ENCODE measurements around the gene FAM50B. TPM values are rescaled to one million over a fixed set of nuclear protein-coding genes. Genes with fewer than 3 reads are reported as not detected.

FAM50B gene
- total and polyA plus RNA-seq, 2 of the 13 experiments (the other 11 are each of a cell fraction or from before 2014, with no cell fraction given), result 0.05 TPM; not detected in 1

DNA sequence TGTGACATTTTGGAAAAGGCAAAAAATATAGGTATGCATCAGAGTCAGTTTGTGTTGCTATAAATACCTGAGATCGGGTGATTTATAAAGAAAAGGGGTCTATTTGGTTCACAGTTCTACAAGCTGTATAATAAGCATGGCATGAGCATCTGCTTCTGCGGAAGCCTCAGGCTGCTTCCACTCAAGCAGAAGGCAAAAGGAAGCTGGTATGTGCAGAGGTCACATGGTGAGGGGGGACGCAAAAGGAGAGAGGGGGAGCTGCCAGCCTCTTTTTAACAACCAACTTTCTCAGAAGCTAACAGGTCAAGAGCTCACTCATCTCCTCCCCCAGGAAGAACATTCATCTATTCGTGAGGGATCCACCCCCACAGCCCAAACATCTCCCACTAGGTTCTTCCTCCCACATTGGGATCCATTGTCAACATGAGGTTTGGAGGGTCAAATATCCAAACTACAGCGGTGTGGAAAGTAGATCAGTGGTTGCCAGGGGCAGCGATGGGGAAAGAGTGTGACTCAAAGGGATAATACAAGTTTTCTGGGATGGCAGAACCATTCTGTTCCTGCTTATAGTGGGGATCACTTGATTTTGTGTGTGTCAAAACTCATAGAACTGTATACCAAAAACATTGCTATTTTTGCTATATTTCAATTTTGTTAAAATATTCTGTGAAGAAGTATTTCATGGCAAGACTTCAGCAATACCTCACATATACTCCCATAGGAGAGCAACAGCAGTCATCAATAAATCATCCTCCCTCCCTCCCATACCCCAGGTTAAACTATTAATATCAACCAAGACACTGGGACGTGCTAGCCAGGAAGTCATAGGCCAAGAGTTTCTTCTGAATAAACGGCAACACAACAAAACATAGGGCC, 9.9 kb upstream of the FAM50B start (continued):
- TF ChIP-seq KLF9 (CRISPR knock-in tag; IDR thresholded peaks at IDR 0.05; ENCODE audit: low read depth) (peak; percentile 64; the same call in 1 of the 2 replicates), REL (CRISPR knock-in tag; conservative IDR thresholded peaks at IDR 0.05) (no peak), ZNF382 (CRISPR knock-in tag; IDR thresholded peaks at IDR 0.05; ENCODE audit: borderline replicate concordance) (no peak), THAP8 (CRISPR knock-in tag; IDR thresholded peaks at IDR 0.05; ENCODE audit: borderline replicate concordance) (no peak), ZBTB20 (CRISPR knock-in tag; IDR thresholded peaks at IDR 0.05; ENCODE audit: borderline replicate concordance, low read depth) (0 out of 2 replicates have a peak, but pooled peaks have one; percentile 25), EP300 (IDR thresholded peaks at IDR 0.05; ENCODE audit: low read depth in 2 of 2, low read length in 2 of 2) (peak in 1 of 2 experiments; percentile 80; a peak in 2 of 4 replicates), EP300 (CRISPR knock-in tag; IDR thresholded peaks at IDR 0.05; ENCODE audit: borderline replicate concordance) (peak; percentile 63; the same call in 1 of the 2 replicates), ZMYM3 (CRISPR knock-in tag; IDR thresholded peaks at IDR 0.05) (peak; percentile 54; the same call in 1 of the 2 replicates), NR2C2 (CRISPR knock-in tag; IDR thresholded peaks at IDR 0.05; ENCODE audit: borderline replicate concordance) (peak; percentile 57; the same call in 1 of the 2 replicates), ZFY (CRISPR knock-in tag; IDR thresholded peaks at IDR 0.05) (no peak), PHF20 (CRISPR knock-in tag; IDR thresholded peaks at IDR 0.05) (no peak), BCLAF1 (IDR thresholded peaks at IDR 0.05) (no peak), HMGXB3 (CRISPR knock-in tag; IDR thresholded peaks at IDR 0.05; ENCODE audit: borderline replicate concordance) (no peak), CHCHD3 (CRISPR knock-in tag; IDR thresholded peaks at IDR 0.05) (no peak), NFE2L2 (IDR thresholded peaks at IDR 0.05; ENCODE audit: low read length) (no peak), CBX1 (IDR thresholded peaks at IDR 0.05; ENCODE audit: low read depth) (no peak), MLX (CRISPR knock-in tag; IDR thresholded peaks at IDR 0.05) (0 out of 2 replicates have a peak, but pooled peaks have one; percentile 49), ZMYM2 (CRISPR knock-in tag; IDR thresholded peaks at IDR 0.05) (peak; percentile 91)
- TF ChIP-seq, protein P1, sequence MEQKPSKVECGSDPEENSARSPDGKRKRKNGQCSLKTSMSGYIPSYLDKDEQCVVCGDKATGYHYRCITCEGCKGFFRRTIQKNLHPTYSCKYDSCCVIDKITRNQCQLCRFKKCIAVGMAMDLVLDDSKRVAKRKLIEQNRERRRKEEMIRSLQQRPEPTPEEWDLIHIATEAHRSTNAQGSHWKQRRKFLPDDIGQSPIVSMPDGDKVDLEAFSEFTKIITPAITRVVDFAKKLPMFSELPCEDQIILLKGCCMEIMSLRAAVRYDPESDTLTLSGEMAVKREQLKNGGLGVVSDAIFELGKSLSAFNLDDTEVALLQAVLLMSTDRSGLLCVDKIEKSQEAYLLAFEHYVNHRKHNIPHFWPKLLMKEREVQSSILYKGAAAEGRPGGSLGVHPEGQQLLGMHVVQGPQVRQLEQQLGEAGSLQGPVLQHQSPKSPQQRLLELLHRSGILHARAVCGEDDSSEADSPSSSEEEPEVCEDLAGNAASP (CRISPR knock-in tag; IDR thresholded peaks at IDR 0.05; ENCODE audit: borderline replicate concordance), result peak; percentile 56; the same call in 1 of the 2 replicates

Data from HepG2 (cell line).